ENCODE results near the gene EGLN3. TPM values are rescaled to one million over a fixed set of nuclear protein-coding genes. Genes with fewer than 3 reads are reported as not detected.

Gene EGLN3
- total and polyA plus RNA-seq, 2 of the 13 experiments (the other 11 are each of a cell fraction or from before 2014, with no cell fraction given): 0.18 to 27.3 TPM

DNA sequence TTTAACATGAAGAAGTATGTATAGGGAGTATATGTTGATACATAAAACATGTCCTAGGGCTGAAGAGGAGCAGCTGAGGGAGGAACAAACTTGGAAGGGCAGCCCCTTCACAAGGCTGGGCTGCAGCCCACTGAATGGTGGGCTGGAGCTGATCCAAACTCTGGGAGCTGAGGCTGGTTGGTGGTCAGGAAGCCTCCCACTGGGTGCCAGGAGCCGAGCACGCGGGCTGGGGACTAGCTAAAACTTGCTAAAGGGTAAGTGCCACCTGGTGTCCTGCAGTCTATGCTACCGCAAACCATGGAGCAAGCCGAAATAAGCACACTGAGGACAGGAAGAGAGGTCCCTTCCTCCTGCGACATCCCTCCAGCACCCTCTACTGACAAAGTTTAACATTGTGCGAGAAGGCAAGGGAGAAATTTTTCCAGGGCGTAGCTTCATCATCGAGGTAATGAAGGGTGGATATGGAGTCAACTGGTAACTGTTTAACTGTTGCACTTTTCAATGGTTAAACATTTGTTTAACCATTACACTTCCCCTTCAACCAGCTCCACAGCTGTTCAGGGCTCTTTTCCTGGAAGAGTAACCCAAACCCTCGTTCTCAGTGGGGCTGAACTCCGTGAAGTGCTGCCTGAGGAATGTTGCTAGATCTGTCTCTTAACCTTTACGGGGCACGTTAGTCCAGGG is 42.2 kb downstream of the EGLN3 start:
- Histone ChIP-seq H3K4me3 (replicated peaks in 1 of 3; ENCODE audit: insufficient read depth in 1 of 3, low read depth in 2 of 3, low read length in 3 of 3) (peak overlapping the region in 1 of 3 experiments; percentile 0; a peak in 1 of 6 replicates), H3K4me2 (ENCODE audit: low read depth, low read length) (peak overlapping the region; percentile 56), H4K20me1 (ENCODE audit: insufficient read depth, low read length) (no peaks in the 10 kb centered on the region), H3K27me3 (ENCODE audit: control insufficient read depth in 1 of 2, insufficient read depth in 2 of 2, low read length in 2 of 2) (no peaks in the 10 kb centered on the region), H3K4me1 (ENCODE audit: insufficient read depth, low read length) (peaks cover 54% of the 10 kb centered on the region), H3K79me2 (ENCODE audit: insufficient read depth, low read length) (no peaks in the 10 kb centered on the region), H3K27ac (ENCODE audit: extremely low read length, insufficient read depth, low read length) (peak overlapping the region; percentile 10), H2AFZ (ENCODE audit: low read length) (peak overlapping the region; percentile 3), H3K36me3 (replicated peaks in 1 of 2; ENCODE audit: control insufficient read depth in 1 of 2, insufficient read depth in 2 of 2, low read length in 2 of 2) (no peaks in the 10 kb centered on the region), H3K9me3 (ENCODE audit: low read length) (no peaks in the 10 kb centered on the region), H3K9ac (ENCODE audit: insufficient read depth, low read depth, low read length) (no peak overlapping the region)
- BruUV-seq (replicated peaks): no TSS peak
- no peak for FAIRE-seq
- in situ Hi-C loops (cut with HindIII; ENCODE audit: extremely low pct_ligation_motif_present, low pct_unique_long_range_greater_than_20kb): no loop called here
- peak; percentile 64 for ATAC-seq
- WGBS (ENCODE audit: low lambda C conversion rate): 61% methylated on average over 13 of the region's 13 CpGs
- intact Hi-C loops (cut with micrococcal nuclease; ENCODE audit: unreplicated experiment): loop anchor here (5.0 kb wide), 1 partner anchor 1989 kb away; no protein-coding TSS in a partner anchor
- DNase-seq (ENCODE audit: low spot score): peak; percentile 50
- ChIA-PET POLR2A (interaction anchor here (1.1 to 2.1 kb wide), 6 partner anchors 8 to 423 kb away, joined by 3 to 5 read pairs (median 4); no protein-coding TSS in a partner anchor), CTCF (ENCODE audit: low intra/inter-chr PET ratio, low total read pairs) (no interaction called here)
- TF ChIP-seq HDAC6 (IDR thresholded peaks at IDR 0.05; ENCODE audit: low read depth, low read length) (no peak), TSC22D2 (CRISPR knock-in tag; IDR thresholded peaks at IDR 0.05; ENCODE audit: borderline replicate concordance) (0 out of 2 replicates have a peak, but pooled peaks have one; percentile 18), ZFP36L1 (CRISPR knock-in tag; IDR thresholded peaks at IDR 0.05) (no peak), CSRNP1 (CRISPR knock-in tag; IDR thresholded peaks at IDR 0.05) (peak; percentile 71; the same call in 1 of the 2 replicates), ZMAT5 (CRISPR knock-in tag; IDR thresholded peaks at IDR 0.05; ENCODE audit: borderline replicate concordance, low read depth) (0 out of 2 replicates have a peak, but pooled peaks have one; percentile 78), SIX4 (CRISPR knock-in tag; IDR thresholded peaks at IDR 0.05) (no peak)
- TF ChIP-seq, protein P1, sequence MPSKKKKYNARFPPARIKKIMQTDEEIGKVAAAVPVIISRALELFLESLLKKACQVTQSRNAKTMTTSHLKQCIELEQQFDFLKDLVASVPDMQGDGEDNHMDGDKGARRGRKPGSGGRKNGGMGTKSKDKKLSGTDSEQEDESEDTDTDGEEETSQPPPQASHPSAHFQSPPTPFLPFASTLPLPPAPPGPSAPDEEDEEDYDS (CRISPR knock-in tag; IDR thresholded peaks at IDR 0.05): no peak
- TF ChIP-seq, protein P2, sequence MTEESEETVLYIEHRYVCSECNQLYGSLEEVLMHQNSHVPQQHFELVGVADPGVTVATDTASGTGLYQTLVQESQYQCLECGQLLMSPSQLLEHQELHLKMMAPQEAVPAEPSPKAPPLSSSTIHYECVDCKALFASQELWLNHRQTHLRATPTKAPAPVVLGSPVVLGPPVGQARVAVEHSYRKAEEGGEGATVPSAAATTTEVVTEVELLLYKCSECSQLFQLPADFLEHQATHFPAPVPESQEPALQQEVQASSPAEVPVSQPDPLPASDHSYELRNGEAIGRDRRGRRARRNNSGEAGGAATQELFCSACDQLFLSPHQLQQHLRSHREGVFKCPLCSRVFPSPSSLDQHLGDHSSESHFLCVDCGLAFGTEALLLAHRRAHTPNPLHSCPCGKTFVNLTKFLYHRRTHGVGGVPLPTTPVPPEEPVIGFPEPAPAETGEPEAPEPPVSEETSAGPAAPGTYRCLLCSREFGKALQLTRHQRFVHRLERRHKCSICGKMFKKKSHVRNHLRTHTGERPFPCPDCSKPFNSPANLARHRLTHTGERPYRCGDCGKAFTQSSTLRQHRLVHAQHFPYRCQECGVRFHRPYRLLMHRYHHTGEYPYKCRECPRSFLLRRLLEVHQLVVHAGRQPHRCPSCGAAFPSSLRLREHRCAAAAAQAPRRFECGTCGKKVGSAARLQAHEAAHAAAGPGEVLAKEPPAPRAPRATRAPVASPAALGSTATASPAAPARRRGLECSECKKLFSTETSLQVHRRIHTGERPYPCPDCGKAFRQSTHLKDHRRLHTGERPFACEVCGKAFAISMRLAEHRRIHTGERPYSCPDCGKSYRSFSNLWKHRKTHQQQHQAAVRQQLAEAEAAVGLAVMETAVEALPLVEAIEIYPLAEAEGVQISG (CRISPR knock-in tag; IDR thresholded peaks at IDR 0.05): peak; percentile 64
- TF ChIP-seq, protein P3, sequence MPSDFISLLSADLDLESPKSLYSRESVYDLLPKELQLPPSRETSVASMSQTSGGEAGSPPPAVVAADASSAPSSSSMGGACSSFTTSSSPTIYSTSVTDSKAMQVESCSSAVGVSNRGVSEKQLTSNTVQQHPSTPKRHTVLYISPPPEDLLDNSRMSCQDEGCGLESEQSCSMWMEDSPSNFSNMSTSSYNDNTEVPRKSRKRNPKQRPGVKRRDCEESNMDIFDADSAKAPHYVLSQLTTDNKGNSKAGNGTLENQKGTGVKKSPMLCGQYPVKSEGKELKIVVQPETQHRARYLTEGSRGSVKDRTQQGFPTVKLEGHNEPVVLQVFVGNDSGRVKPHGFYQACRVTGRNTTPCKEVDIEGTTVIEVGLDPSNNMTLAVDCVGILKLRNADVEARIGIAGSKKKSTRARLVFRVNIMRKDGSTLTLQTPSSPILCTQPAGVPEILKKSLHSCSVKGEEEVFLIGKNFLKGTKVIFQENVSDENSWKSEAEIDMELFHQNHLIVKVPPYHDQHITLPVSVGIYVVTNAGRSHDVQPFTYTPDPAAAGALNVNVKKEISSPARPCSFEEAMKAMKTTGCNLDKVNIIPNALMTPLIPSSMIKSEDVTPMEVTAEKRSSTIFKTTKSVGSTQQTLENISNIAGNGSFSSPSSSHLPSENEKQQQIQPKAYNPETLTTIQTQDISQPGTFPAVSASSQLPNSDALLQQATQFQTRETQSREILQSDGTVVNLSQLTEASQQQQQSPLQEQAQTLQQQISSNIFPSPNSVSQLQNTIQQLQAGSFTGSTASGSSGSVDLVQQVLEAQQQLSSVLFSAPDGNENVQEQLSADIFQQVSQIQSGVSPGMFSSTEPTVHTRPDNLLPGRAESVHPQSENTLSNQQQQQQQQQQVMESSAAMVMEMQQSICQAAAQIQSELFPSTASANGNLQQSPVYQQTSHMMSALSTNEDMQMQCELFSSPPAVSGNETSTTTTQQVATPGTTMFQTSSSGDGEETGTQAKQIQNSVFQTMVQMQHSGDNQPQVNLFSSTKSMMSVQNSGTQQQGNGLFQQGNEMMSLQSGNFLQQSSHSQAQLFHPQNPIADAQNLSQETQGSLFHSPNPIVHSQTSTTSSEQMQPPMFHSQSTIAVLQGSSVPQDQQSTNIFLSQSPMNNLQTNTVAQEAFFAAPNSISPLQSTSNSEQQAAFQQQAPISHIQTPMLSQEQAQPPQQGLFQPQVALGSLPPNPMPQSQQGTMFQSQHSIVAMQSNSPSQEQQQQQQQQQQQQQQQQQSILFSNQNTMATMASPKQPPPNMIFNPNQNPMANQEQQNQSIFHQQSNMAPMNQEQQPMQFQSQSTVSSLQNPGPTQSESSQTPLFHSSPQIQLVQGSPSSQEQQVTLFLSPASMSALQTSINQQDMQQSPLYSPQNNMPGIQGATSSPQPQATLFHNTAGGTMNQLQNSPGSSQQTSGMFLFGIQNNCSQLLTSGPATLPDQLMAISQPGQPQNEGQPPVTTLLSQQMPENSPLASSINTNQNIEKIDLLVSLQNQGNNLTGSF (CRISPR knock-in tag; IDR thresholded peaks at IDR 0.05): no peak
